Inferior parietal cortex (tissue), 1 donor: Measurements from ENCODE around the gene NR2F1-AS1.

ENCODE experiments used
- DNase-seq: peaks from one replicate; pipeline ENCODE4 v3.0.0-alpha.2; 2016; ENCODE audit errors: extremely low spot score

NR2F1-AS1 gene

GRCh38 chr5:93603078-93603792 lies 22.2 kb upstream of the NR2F1-AS1 start:
- no peak for DNase-seq

DNA sequence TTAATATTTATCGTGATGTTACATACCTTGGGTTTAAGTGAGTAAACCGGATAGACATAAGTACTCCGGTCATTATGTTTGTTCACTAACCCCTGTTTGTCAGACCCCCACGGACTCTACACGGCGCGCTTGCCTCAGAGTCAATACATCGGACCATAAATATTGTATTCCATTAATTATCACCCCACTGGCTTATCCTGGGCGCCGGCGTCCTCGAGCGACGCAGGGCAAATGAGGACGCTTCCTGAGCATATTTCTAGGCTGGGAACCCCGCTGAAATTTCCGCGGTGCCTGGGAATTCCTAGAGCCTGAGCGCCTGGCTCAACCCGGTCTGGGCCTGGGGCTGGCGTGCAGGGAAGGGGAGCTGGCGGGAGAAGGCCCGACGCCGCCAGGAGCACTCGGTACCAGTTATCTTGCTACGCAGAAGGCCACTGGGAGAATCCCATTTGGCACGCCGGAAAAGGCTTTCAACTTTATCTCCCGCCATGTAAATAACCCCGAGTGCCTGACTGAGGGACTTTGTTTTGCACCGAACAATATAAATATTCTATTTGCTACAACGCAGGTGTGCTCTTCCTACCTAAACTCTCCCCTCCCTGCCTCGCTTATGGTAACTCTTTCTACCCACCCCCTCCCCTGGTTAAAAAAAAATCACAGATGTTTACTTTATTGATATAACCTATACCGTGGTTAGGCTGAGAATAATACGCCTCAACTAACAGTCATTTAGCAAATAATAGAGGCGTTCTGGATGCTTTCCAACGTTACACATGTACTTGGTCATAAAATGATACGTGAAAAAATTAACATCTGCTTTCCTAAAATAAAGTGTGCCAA lies 21.4 kb upstream of the NR2F1-AS1 start:
- no peak for DNase-seq

- no peak for DNase-seq
These were observed 20.8 kb upstream of the NR2F1-AS1 start for GRCh38 chr5:93601802-93602155.

GRCh38 chr5:93601071-93601801 lies 20.2 kb upstream of the NR2F1-AS1 start:
- no peak for DNase-seq

DNA sequence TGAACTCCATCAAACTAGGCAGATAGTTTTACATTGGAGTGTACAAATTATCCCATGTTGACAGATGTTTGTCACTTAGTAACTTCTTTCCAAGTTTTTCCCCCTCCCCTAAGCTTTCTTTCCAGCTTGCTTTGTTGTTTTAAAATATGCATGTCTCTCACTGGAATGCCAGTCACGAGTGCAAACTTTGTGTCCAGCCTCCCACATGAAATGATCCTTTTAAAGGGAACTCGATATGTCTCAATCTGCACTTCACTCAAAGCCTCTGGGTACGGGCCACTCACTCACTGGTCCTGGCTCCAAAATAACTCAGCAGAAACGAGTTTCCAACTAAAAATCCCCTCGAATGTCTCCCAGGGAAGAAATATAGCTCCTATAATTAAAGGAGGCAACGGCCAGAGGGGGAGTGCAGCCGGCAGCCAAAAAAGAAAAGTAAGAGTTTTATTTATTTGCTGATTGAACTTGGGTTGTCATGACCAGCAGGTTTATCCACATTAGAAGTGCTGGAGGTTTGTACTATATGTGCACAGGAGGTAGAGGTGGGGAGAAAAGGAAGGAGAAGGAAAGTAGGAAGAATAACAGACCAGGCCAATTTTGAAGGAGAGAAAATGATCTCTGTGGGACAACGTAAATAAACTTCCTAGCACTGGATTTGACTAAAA lies 19.5 kb upstream of the NR2F1-AS1 start:
- no peak for DNase-seq

DNA sequence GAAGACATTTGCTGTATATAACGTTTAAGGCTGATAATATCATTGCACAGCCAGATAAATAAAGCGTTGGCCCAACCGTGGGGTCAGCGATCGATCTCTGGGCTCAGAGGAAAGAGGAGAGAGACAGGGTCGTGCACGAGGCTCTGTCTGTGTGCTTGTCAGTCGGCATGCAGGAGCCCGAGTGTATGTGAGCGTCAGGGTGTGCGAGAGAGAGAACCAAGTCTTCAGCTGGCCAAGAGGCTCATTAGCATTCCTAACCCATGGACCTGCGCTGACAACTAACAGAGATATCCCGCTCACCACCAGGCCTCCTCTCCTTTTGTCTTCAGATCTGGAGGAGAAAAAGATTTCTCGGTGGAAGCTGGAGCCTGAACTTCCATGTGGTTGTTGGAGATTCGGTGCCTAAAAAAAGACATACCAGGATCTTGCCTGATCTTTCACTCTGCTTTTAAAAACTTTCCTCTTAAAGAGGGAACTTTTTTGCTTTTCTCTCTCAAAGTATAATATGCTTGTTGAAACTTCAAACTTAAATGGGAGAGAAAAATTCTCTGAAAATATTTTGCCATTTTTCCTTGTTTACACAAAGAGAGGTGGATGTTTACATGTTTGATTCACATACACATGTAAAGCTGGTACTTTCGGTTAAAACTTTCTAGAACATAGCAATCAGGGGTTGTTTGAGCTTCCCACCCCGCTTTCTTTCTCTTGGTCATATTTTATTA lies 18.5 kb upstream of the NR2F1-AS1 start:
- no peak for DNase-seq

GRCh38 chr5:93599001-93599379 lies 18.0 kb upstream of the NR2F1-AS1 start:
- DNase-seq = no peak

- DNase-seq = no peak
These were observed 17.3 kb upstream of the NR2F1-AS1 start for GRCh38 chr5:93598091-93599000.

DNA sequence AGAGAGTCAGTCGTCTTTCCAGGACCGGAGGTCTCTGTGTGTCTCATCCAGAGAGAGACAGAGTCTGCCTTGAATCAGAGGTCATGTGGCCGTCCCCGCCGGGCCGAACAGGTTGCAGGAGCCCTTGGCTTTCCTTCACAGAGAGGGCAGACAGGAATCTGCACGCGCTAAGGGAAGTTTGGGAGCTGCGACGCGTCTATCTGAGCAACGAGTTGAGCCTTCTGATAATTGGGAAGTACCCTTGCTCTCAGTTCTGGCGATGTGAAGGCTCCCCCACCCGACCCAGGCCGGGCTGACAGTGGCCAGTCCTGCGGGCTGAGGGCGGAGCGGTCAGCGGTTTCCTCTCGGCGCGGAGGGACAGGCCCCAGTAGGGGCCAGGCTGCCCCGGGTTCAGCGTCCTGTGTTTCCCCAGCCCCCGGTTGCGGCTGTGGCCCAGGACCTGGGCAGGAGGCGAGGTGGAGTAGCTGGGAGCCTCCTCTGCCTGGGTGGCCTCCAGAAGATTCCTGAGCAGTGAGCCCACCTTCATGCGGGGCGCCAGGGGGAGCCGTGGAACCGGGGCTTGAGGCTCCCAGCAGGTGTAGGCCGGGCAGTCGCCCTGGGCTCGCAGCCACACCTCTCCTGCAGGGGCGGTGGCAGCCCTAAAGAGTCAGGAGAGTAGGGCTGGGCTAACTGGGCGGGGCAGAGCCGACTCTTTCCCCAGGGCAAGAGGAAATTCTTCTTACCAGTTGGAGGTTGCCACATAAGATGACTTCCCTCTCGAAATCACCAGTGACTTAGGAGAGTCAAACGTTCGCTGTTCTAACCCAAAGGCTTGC lies 15.9 kb upstream of the NR2F1-AS1 start:
- DNase-seq = no peak

GRCh38 chr5:93596310-93596675 lies 15.3 kb upstream of the NR2F1-AS1 start:
- DNase-seq = no peak

DNA sequence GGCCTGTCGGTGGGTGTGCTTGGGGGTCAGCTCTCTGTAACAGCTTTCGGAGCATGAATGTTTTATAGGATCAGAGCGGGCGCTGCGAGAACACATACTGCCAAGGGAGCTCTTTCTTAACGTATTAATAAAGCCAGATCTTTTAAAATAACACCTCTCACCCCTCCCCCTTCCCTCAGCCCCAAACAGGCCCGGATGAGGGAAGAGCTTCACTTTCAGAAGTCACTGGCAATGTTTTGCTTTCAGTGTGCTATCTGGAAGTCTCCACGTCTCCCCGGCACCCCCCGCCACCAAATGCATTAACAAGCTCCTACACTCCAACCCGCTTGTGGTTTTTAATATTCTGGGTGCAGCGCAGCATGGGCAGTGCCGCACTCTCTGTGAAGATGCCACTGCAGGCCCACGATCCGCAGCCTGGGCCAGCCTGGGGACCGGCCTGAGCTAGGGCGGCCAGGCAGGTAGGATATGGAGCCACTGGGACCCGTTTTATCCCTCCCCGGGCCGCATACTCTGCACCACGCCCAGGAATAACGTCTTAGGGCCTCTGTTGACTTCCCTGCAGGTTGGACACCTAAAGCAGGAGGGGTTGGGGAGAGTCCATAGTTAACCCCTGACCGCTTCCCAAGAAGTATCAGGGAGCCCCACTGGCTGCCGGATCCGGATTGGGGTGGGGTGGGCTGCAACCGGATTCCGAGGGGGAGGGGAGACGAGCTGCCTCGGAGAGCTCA lies 14.6 kb upstream of the NR2F1-AS1 start:
- DNase-seq = no peak

DNA sequence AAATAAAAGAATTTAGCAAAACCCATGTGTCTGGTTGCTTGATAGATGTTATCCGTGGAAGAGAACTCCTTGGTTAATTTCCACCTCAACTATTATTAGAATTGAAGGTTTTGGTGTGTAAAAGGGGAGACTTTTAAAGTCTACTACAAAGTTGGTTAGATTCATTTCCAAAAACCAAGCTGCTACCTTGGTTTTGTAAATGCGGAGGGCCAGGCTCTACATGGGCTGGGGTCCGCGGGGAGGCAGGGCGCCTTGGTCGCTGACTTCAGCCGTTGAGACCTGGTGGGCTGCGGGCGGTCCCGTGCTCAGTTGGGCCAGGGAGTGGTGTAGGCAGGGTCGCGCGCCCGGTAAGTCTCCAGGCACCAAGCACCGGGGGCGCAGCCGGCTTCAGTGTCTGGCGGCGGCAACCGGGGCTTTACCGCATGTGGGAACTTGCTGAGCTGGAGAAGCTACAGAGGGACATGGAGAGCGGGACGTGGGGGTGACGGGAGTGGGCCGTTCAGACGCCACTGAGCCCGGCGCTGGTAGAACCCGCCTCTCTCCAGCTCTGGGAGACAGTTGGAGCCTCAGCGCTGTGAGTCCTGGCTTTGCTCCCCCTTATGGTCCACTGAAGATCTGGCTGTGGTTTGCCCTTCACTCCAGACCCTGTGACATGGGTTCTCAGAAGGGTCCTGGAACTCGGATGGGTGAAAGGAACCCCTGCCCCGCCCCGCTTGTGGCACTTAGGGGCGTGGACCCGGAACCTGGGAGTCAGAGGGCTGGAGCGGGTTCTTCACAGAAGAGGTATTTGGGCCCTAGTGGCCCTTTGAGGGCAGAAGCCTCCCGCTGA lies 13.8 kb upstream of the NR2F1-AS1 start:
- DNase-seq = no peak

DNA sequence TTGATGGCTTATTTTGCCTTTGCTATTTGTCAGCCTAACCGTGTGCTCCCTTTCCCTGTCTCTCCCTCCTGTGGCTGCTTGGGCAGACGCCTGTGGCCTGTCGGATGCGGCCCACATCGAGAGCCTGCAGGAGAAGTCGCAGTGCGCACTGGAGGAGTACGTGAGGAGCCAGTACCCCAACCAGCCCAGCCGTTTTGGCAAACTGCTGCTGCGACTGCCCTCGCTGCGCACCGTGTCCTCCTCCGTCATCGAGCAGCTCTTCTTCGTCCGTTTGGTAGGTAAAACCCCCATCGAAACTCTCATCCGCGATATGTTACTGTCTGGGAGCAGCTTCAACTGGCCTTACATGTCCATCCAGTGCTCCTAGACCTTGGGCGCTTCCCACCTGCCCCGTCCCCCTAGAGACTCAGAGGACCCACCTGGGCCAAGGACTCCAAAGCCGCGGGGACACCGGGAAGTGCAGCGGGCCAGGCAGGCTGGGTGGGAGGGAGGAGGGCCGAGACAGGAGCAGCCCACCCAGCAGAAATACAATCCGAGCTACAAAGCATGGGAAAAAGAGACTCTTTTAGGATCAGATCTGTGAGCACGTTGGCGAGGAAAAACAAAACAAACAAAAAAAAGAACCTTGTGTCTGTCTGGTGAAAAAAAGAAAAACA lies 12.6 kb upstream of the NR2F1-AS1 start:
- DNase-seq = no peak

DNA sequence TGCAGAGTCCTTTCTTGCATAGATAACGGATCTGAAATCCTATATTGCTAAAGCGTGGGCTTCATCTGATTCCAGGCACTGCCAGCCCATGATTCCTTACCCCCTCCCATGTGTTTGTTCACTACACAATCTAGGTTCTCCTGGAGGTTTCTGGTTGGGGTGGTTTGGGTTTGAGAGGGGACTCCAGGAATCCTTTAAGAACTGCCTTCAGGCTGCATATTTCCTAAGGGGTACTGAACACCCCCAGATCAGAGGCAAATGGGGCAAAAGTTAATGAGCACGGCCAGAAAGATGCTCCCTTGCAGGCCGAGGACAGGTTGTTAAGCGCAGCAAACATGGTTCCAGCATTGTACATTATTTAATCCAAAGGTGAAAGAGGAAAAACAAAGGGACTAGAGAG lies 11.9 kb upstream of the NR2F1-AS1 start:
- no peak for DNase-seq

- no peak for DNase-seq
These were observed 10.4 kb upstream of the NR2F1-AS1 start for GRCh38 chr5:93591323-93591945.

- DNase-seq = no peak
These were observed 9.5 kb upstream of the NR2F1-AS1 start for GRCh38 chr5:93590493-93590892.

- DNase-seq = no peak
These were observed 8.8 kb upstream of the NR2F1-AS1 start for GRCh38 chr5:93589829-93590215.
